Measurements from ENCODE around the gene ZNF689.
"Not testable (repeated sequence)": the region's sequence is repeated elsewhere in the genome, so short reads cannot be mapped to it uniquely, and the experiment has no call there.

ZNF689 gene

GRCh38 chr16:30636599-30636998 lies 26.4 kb upstream of the ZNF689 start:
- no peak for DNase-seq (ENCODE audit: low read depth)

GRCh38 chr16:30633526-30633925 lies 23.3 kb upstream of the ZNF689 start:
- DNase-seq (ENCODE audit: low read depth) = no peak

GRCh38 chr16:30632454-30632853 lies 22.3 kb upstream of the ZNF689 start:
- not testable (repeated sequence) for DNase-seq (ENCODE audit: low read depth)

- peak; percentile 82 for DNase-seq (ENCODE audit: low read depth)
Measured at GRCh38 chr16:30628628-30629540, 18.7 kb upstream of the ZNF689 start.

GRCh38 chr16:30626236-30626635 lies 16.0 kb upstream of the ZNF689 start:
- DNase-seq (ENCODE audit: low read depth) = no peak

- DNase-seq (ENCODE audit: low read depth) = no peak
Measured at GRCh38 chr16:30623536-30624283, 13.5 kb upstream of the ZNF689 start.

GRCh38 chr16:30622455-30623032 lies 12.4 kb upstream of the ZNF689 start:
- DNase-seq (ENCODE audit: low read depth) = no peak

- no peak for DNase-seq (ENCODE audit: low read depth)
Measured at GRCh38 chr16:30621765-30622164, 11.6 kb upstream of the ZNF689 start.

GRCh38 chr16:30620169-30620568 lies 10.0 kb upstream of the ZNF689 start:
- DNase-seq (ENCODE audit: low read depth) = no peak

GRCh38 chr16:30619638-30620037 lies 9.4 kb upstream of the ZNF689 start:
- DNase-seq (ENCODE audit: low read depth) = no peak

- no peak for DNase-seq (ENCODE audit: low read depth)
Measured at GRCh38 chr16:30619202-30619601, 9.0 kb upstream of the ZNF689 start.

- DNase-seq (ENCODE audit: low read depth) = peak; percentile 39
Measured at GRCh38 chr16:30615358-30616091, 5.3 kb upstream of the ZNF689 start.

GRCh38 chr16:30609002-30609925 lies 925 bp downstream of the ZNF689 start:
- DNase-seq (ENCODE audit: low read depth) = peak; percentile 9

GRCh38 chr16:30606004-30606403 lies 4.2 kb downstream of the ZNF689 start:
- no peak for DNase-seq (ENCODE audit: low read depth)

- no peak for DNase-seq (ENCODE audit: low read depth)
Measured at GRCh38 chr16:30605158-30605557, 5.0 kb downstream of the ZNF689 start.

GRCh38 chr16:30604316-30604947 lies 5.8 kb downstream of the ZNF689 start:
- no peak for DNase-seq (ENCODE audit: low read depth)

- no peak for DNase-seq (ENCODE audit: low read depth)
Measured at GRCh38 chr16:30603945-30604315, 6.3 kb downstream of the ZNF689 start.

GRCh38 chr16:30602616-30603277 lies 7.4 kb downstream of the ZNF689 start:
- DNase-seq (ENCODE audit: low read depth) = no peak

- DNase-seq (ENCODE audit: low read depth) = no peak
Measured at GRCh38 chr16:30601966-30602365, 8.2 kb downstream of the ZNF689 start.

GRCh38 chr16:30600929-30601328 lies 9.3 kb downstream of the ZNF689 start:
- DNase-seq (ENCODE audit: low read depth) = no peak
